Breast epithelium (tissue), 3 donors: Measurements from ENCODE around the gene HOTAIR.

Source experiments
- POLR2A ChIP-seq: fragments of 450-650 bp; IDR thresholded peaks from one replicate; pipeline ENCODE4 v1.6.1; 2016; ENCODE audit warnings: antibody characterized with exemption, mild to moderate bottlenecking, moderate library complexity
- POLR2AphosphoS5 ChIP-seq, 3 donors: sonication (generic); formaldehyde crosslinking; IDR thresholded peaks; one replicate each; pipeline ENCODE4 v1.6.1; 2017; ENCODE audit warnings: antibody characterized with exemption in 3 of 3
- TF ChIP-seq, protein P1 (sequence below), 3 donors: fragments of 450-650 bp; IDR thresholded peaks; one replicate each; pipeline ENCODE4 v1.5.1; 2016 to 2017; ENCODE audit warnings: antibody characterized with exemption in 3 of 3, mild to moderate bottlenecking in 3 of 3, moderate library complexity in 3 of 3

DNA sequence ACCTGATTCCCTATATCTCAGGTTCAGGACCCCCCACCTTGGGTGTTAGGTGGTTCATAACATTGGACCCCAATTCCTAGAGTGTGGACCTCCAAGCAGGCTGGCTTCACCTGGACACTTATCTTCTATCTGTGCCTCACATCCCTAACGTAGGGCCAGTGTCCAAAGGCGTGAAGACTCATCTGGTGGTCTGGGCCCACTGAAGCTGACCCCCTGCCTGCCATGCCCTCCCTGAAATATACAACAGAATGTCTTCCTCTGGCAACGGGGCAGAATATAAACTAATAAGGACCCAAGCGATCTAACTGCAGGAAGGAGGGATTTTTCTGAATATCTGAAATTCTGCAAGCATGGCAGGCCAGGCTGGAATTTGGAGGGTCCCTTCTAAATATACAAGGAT, 30.5 kb downstream of the HOTAIR start:
- TF ChIP-seq, protein P1, sequence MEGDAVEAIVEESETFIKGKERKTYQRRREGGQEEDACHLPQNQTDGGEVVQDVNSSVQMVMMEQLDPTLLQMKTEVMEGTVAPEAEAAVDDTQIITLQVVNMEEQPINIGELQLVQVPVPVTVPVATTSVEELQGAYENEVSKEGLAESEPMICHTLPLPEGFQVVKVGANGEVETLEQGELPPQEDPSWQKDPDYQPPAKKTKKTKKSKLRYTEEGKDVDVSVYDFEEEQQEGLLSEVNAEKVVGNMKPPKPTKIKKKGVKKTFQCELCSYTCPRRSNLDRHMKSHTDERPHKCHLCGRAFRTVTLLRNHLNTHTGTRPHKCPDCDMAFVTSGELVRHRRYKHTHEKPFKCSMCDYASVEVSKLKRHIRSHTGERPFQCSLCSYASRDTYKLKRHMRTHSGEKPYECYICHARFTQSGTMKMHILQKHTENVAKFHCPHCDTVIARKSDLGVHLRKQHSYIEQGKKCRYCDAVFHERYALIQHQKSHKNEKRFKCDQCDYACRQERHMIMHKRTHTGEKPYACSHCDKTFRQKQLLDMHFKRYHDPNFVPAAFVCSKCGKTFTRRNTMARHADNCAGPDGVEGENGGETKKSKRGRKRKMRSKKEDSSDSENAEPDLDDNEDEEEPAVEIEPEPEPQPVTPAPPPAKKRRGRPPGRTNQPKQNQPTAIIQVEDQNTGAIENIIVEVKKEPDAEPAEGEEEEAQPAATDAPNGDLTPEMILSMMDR (IDR thresholded peaks at IDR 0.05): no peak
- no peak for TF ChIP-seq POLR2A
- no peak for TF ChIP-seq POLR2AphosphoS5 (IDR thresholded peaks at IDR 0.05)
